GM19397 (cell line): Measurements from ENCODE around the gene XKR7.
A peak's percentile ranks its signal among the peaks of the same experiment; 100 is the strongest.

Source experiments
- ATAC-seq: cut with Tn5 transposase; IDR thresholded peaks from one replicate; pipeline ENCODE4 v1.9.1; 2021; ENCODE audit warnings: mild to moderate bottlenecking, moderate library complexity; ENCODE audit not compliant: unreplicated experiment

Gene XKR7

GRCh38 chr20:31939661-31940060, 28.3 kb upstream of the XKR7 start:
- ATAC-seq: no peak

- ATAC-seq: no peak
Observed at GRCh38 chr20:31943052-31943471, 24.9 kb upstream of the XKR7 start.

- ATAC-seq: no peak
Observed at GRCh38 chr20:31945319-31945718, 22.6 kb upstream of the XKR7 start.

- no peak for ATAC-seq
Observed at GRCh38 chr20:31945785-31946184, 22.2 kb upstream of the XKR7 start.

GRCh38 chr20:31948008-31948407, 19.9 kb upstream of the XKR7 start:
- no peak for ATAC-seq

GRCh38 chr20:31949877-31950646, 17.9 kb upstream of the XKR7 start:
- no peak for ATAC-seq

- no peak for ATAC-seq
Observed at GRCh38 chr20:31951203-31951529, 16.8 kb upstream of the XKR7 start.

GRCh38 chr20:31951530-31952453, 16.2 kb upstream of the XKR7 start, which contains the start of gene PDRG1:
Gene PDRG1 (minus strand): TSS chr20:31952046. CDS start chr20:31951961, 85 bp downstream.
- ATAC-seq: peak; percentile 94

GRCh38 chr20:31953556-31954148, 14.3 kb upstream of the XKR7 start:
- no peak for ATAC-seq

GRCh38 chr20:31954500-31954899, 13.5 kb upstream of the XKR7 start:
- no peak for ATAC-seq

- ATAC-seq: no peak
Observed at GRCh38 chr20:31956556-31957526, 11.1 kb upstream of the XKR7 start.

GRCh38 chr20:31962761-31963160, 5.2 kb upstream of the XKR7 start:
- ATAC-seq: no peak

- no peak for ATAC-seq
Observed at GRCh38 chr20:31963889-31964288, 4.1 kb upstream of the XKR7 start.

- no peak for ATAC-seq
Observed at GRCh38 chr20:31966991-31967655, 828 bp upstream of the XKR7 start.

GRCh38 chr20:31968291-31969126, 558 bp downstream of the XKR7 start:
- ATAC-seq: no peak

GRCh38 chr20:31969991-31970390, 2.0 kb downstream of the XKR7 start:
- ATAC-seq: no peak

GRCh38 chr20:31972471-31973021, 4.6 kb downstream of the XKR7 start:
- ATAC-seq: no peak

- ATAC-seq: no peak
Observed at GRCh38 chr20:31974296-31974695, 6.3 kb downstream of the XKR7 start.
